ENCODE measurements around the gene STRA6. TPM values are rescaled to one million over a fixed set of nuclear protein-coding genes. Genes with fewer than 3 reads are reported as not detected.
A peak's percentile ranks its signal among the peaks of the same experiment; 100 is the strongest.

STRA6 gene
- total RNA-seq, 2 experiments from 2014 or later = not detected

- Mint-ChIP-seq H3K27ac (no peak overlapping the region), H3K36me3 (ENCODE audit: low read depth) (no peaks in the 10 kb centered on the region), H3K4me3 (no peak overlapping the region), H3K4me1 (ENCODE audit: low read depth) (no peaks in the 10 kb centered on the region), H3K9me3 (ENCODE audit: insufficient read depth) (no peaks in the 10 kb centered on the region), H3K27me3 (ENCODE audit: low read depth) (peaks cover 16% of the 10 kb centered on the region)
- CTCF ChIA-PET = no interaction called here
- POLR2A ChIA-PET = no interaction called here
- ATAC-seq (no peak), DNase-seq (no peak)
Measured at GRCh38 chr15:74210729-74211128, 8.1 kb upstream of the STRA6 start.

GRCh38 chr15:74209997-74210671 lies 7.5 kb upstream of the STRA6 start:
- Mint-ChIP-seq H3K36me3 (ENCODE audit: low read depth) (no peaks in the 10 kb centered on the region), H3K4me3 (no peak overlapping the region), H3K4me1 (ENCODE audit: low read depth) (peaks cover 2% of the 10 kb centered on the region), H3K9me3 (ENCODE audit: insufficient read depth) (no peaks in the 10 kb centered on the region), H3K27ac (no peak overlapping the region), H3K27me3 (ENCODE audit: low read depth) (peaks cover 14% of the 10 kb centered on the region)
- ChIA-PET CTCF (no interaction called here), POLR2A (no interaction called here)
- DNase-seq (no peak), ATAC-seq (no peak)

- Mint-ChIP-seq H3K4me3 (no peak overlapping the region), H3K9me3 (ENCODE audit: insufficient read depth) (no peaks in the 10 kb centered on the region), H3K4me1 (ENCODE audit: low read depth) (peaks cover 6% of the 10 kb centered on the region), H3K27ac (no peak overlapping the region), H3K36me3 (ENCODE audit: low read depth) (no peaks in the 10 kb centered on the region), H3K27me3 (ENCODE audit: low read depth) (peaks cover 10% of the 10 kb centered on the region)
- DNase-seq (no peak), ATAC-seq (no peak)
- POLR2A ChIA-PET = no interaction called here
- CTCF ChIA-PET = no interaction called here
Measured at GRCh38 chr15:74209560-74209958, 7.0 kb upstream of the STRA6 start.

GRCh38 chr15:74208901-74209559 lies 6.4 kb upstream of the STRA6 start:
- H3K36me3 Mint-ChIP-seq (ENCODE audit: low read depth) = no peaks in the 10 kb centered on the region
- no peaks in the 10 kb centered on the region for H3K9me3 Mint-ChIP-seq (ENCODE audit: insufficient read depth)
- ChIA-PET CTCF (no interaction called here), POLR2A (no interaction called here)
- no peak overlapping the region for H3K4me3 Mint-ChIP-seq
- no peak overlapping the region for H3K27ac Mint-ChIP-seq
- H3K27me3 Mint-ChIP-seq (ENCODE audit: low read depth) = peaks cover 10% of the 10 kb centered on the region
- peaks cover 6% of the 10 kb centered on the region for H3K4me1 Mint-ChIP-seq (ENCODE audit: low read depth)
- DNase-seq (no peak), ATAC-seq (no peak)

- Mint-ChIP-seq H3K27ac (peak overlapping the region; percentile 10), H3K27me3 (ENCODE audit: low read depth) (peaks cover 13% of the 10 kb centered on the region), H3K9me3 (ENCODE audit: insufficient read depth) (no peaks in the 10 kb centered on the region), H3K4me3 (no peak overlapping the region), H3K36me3 (ENCODE audit: low read depth) (no peaks in the 10 kb centered on the region), H3K4me1 (ENCODE audit: low read depth) (peaks cover 6% of the 10 kb centered on the region)
- no peak for DNase-seq
- no peak for ATAC-seq
- POLR2A ChIA-PET = no interaction called here
- CTCF ChIA-PET = no interaction called here
Measured at GRCh38 chr15:74208496-74208895, 5.9 kb upstream of the STRA6 start.

- CTCF ChIA-PET = no interaction called here
Measured at GRCh38 chr15:74207652-74208440, 5.3 kb upstream of the STRA6 start.

GRCh38 chr15:74206801-74207281 lies 4.3 kb upstream of the STRA6 start:
- CTCF ChIA-PET = no interaction called here
- no peak for ATAC-seq
- POLR2A ChIA-PET = no interaction called here

More at GRCh38 chr15:74207652-74208440, 5.3 kb upstream of the STRA6 start:
- POLR2A ChIA-PET = no interaction called here
- H3K4me3 Mint-ChIP-seq = no peak overlapping the region
- H3K36me3 Mint-ChIP-seq (ENCODE audit: low read depth) = no peaks in the 10 kb centered on the region
- no peak overlapping the region for H3K27ac Mint-ChIP-seq
- DNase-seq (no peak), ATAC-seq (no peak)
- peaks cover 8% of the 10 kb centered on the region for H3K4me1 Mint-ChIP-seq (ENCODE audit: low read depth)
- no peaks in the 10 kb centered on the region for H3K9me3 Mint-ChIP-seq (ENCODE audit: insufficient read depth)
- H3K27me3 Mint-ChIP-seq (ENCODE audit: low read depth) = peaks cover 15% of the 10 kb centered on the region

GRCh38 chr15:74205582-74205947 lies 3.0 kb upstream of the STRA6 start:
- H3K36me3 Mint-ChIP-seq (ENCODE audit: low read depth) = no peaks in the 10 kb centered on the region
- POLR2A ChIA-PET = no interaction called here
- ATAC-seq (no peak), DNase-seq (no peak)
- peaks cover 9% of the 10 kb centered on the region for H3K4me1 Mint-ChIP-seq (ENCODE audit: low read depth)
- H3K4me3 Mint-ChIP-seq = no peak overlapping the region
- H3K27ac Mint-ChIP-seq = no peak overlapping the region
- no peaks in the 10 kb centered on the region for H3K9me3 Mint-ChIP-seq (ENCODE audit: insufficient read depth)
- H3K27me3 Mint-ChIP-seq (ENCODE audit: low read depth) = peaks cover 12% of the 10 kb centered on the region
- CTCF ChIA-PET = no interaction called here

More at GRCh38 chr15:74206801-74207281, 4.3 kb upstream of the STRA6 start:
- Mint-ChIP-seq H3K4me3 (no peak overlapping the region), H3K27me3 (ENCODE audit: low read depth) (peaks cover 15% of the 10 kb centered on the region), H3K4me1 (ENCODE audit: low read depth) (peaks cover 9% of the 10 kb centered on the region), H3K36me3 (ENCODE audit: low read depth) (no peaks in the 10 kb centered on the region), H3K27ac (no peak overlapping the region), H3K9me3 (ENCODE audit: insufficient read depth) (no peaks in the 10 kb centered on the region)
- DNase-seq = no peak

GRCh38 chr15:74203914-74204431 lies 1.4 kb upstream of the STRA6 start:
- H3K4me1 Mint-ChIP-seq (ENCODE audit: low read depth) = peaks cover 9% of the 10 kb centered on the region
- no peak overlapping the region for H3K27ac Mint-ChIP-seq
- DNase-seq = no peak
- ChIA-PET CTCF (no interaction called here), POLR2A (no interaction called here)
- peaks cover 12% of the 10 kb centered on the region for H3K27me3 Mint-ChIP-seq (ENCODE audit: low read depth)
- no peak for ATAC-seq
- no peaks in the 10 kb centered on the region for H3K36me3 Mint-ChIP-seq (ENCODE audit: low read depth)
- no peaks in the 10 kb centered on the region for H3K9me3 Mint-ChIP-seq (ENCODE audit: insufficient read depth)
- no peak overlapping the region for H3K4me3 Mint-ChIP-seq

GRCh38 chr15:74201710-74202420 lies 722 bp downstream of the STRA6 start:
- ATAC-seq (no peak), DNase-seq (no peak)
- H3K27me3 Mint-ChIP-seq (ENCODE audit: low read depth) = peaks cover 4% of the 10 kb centered on the region
- H3K27ac Mint-ChIP-seq = no peak overlapping the region
- H3K36me3 Mint-ChIP-seq (ENCODE audit: low read depth) = no peaks in the 10 kb centered on the region
- no peak overlapping the region for H3K4me3 Mint-ChIP-seq
- H3K4me1 Mint-ChIP-seq (ENCODE audit: low read depth) = peaks cover 9% of the 10 kb centered on the region
- CTCF ChIA-PET = no interaction called here
- POLR2A ChIA-PET = no interaction called here
- H3K9me3 Mint-ChIP-seq (ENCODE audit: insufficient read depth) = no peaks in the 10 kb centered on the region

- ATAC-seq (no peak), DNase-seq (no peak)
- ChIA-PET POLR2A (no interaction called here), CTCF (interaction anchor here (0.7 to 1.1 kb wide), 2 partner anchors 106 to 120 kb away, joined by 3 read pairs; no protein-coding TSS in a partner anchor)
- Mint-ChIP-seq H3K4me3 (no peak overlapping the region), H3K27me3 (ENCODE audit: low read depth) (peaks cover 4% of the 10 kb centered on the region), H3K9me3 (ENCODE audit: insufficient read depth) (no peaks in the 10 kb centered on the region), H3K36me3 (ENCODE audit: low read depth) (no peaks in the 10 kb centered on the region), H3K4me1 (ENCODE audit: low read depth) (peaks cover 9% of the 10 kb centered on the region), H3K27ac (no peak overlapping the region)
Measured at GRCh38 chr15:74200871-74201419, 1.6 kb downstream of the STRA6 start.

All from activated CD8-positive, alpha-beta T cell treated with anti-CD3 and anti-CD28 coated beads, Interleukin-2, amount 10 ng/mL, durations not matched to agents 7 days and 5 days (primary cell).